ENCODE measurements around the gene PSMD6. TPM values are rescaled to one million over a fixed set of nuclear protein-coding genes. Genes with fewer than 3 reads are reported as not detected.

Gene PSMD6
- total RNA-seq, 1 experiment from 2014 or later: 78.7 TPM

Other genes with a start within 250 kb of the PSMD6 start
- not detected for gene C3orf49, start 204.2 kb downstream of the PSMD6 start, total RNA-seq (2021; ENCODE audit: unreplicated experiment)
- 67.3 TPM for gene THOC7, start 159.7 kb downstream of the PSMD6 start, total RNA-seq (2021; ENCODE audit: unreplicated experiment)
- 27.5 TPM for gene ATXN7, start 159.6 kb downstream of the PSMD6 start, total RNA-seq (2021; ENCODE audit: unreplicated experiment)
- gene SCAANT1, start 111.1 kb downstream of the PSMD6 start, total RNA-seq (2021; ENCODE audit: unreplicated experiment): not detected
- 0.05 TPM for gene PRICKLE2, start 202.0 kb upstream of the PSMD6 start, total RNA-seq (2021; ENCODE audit: unreplicated experiment)

Data from HCT116 (cell line).